K562 (cell line): Measurements from ENCODE around the gene PCBP2. TPM values are rescaled to one million over a fixed set of nuclear protein-coding genes. Genes with fewer than 3 reads are reported as not detected.

ENCODE experiments used
- BRD9 ChIP-seq: fragments of 450-650 bp; IDR thresholded peaks from 2 replicates; pipeline ENCODE4 v1.6.1; 2018; ENCODE audit warnings: low read depth; ENCODE audit not compliant: partially characterized antibody
- BRF1 ChIP-seq: IDR thresholded peaks from 3 replicates; pipeline ENCODE4 v1.6.1; 2011; ENCODE audit warnings: borderline replicate concordance, mild to moderate bottlenecking; ENCODE audit not compliant: insufficient read length; ENCODE audit errors: extremely low read depth
- HCFC1 ChIP-seq: IDR thresholded peaks from 2 replicates; pipeline ENCODE4 v1.6.1; 2012; ENCODE audit warnings: low read depth, low read length, improper control_type of control experiment
- KDM5B ChIP-seq: fragments of 200-600 bp; sonication (generic); IDR thresholded peaks from 2 replicates; pipeline ENCODE4 v1.6.1; 2012; ENCODE audit warnings: low read depth, mild to moderate bottlenecking, moderate library complexity, low read length, control low read depth, inconsistent platforms; ENCODE audit not compliant: insufficient replicate concordance
- KLF16 ChIP-seq: IDR thresholded peaks from 2 replicates; pipeline ENCODE4 v1.6.1; 2016; ENCODE audit warnings: antibody characterized with exemption
- MAZ ChIP-seq, 2 experiments: fragments of 450-650 bp in 1 of 2; sonication (generic) in 1 of 2; formaldehyde crosslinking; IDR thresholded peaks in 1 of 2; conservative IDR thresholded peaks in 1 of 2; 2 replicates each; pipeline versions ENCODE4 v1.4.0 to v1.5.0; 2020; ENCODE audit warnings: mild to moderate bottlenecking in 1 of 2, missing genetic modification reagents in 1 of 2
- NFIC ChIP-seq: fragments of 450-650 bp; IDR thresholded peaks from 2 replicates; pipeline ENCODE4 v1.6.1; 2017; ENCODE audit warnings: mild to moderate bottlenecking, inconsistent platforms
- PHB ChIP-seq: fragments of 250-450 bp; sonication (Bioruptor Pico); IDR thresholded peaks from 2 replicates; pipeline ENCODE4 v1.5.0; 2021
- RAD51 ChIP-seq: fragments of 450-650 bp; IDR thresholded peaks from 2 replicates; pipeline ENCODE4 v1.7.1; 2016; ENCODE audit warnings: low read depth, mild to moderate bottlenecking, borderline replicate concordance
- SRSF1 ChIP-seq: fragments of 200-400 bp; formaldehyde crosslinking; IDR thresholded peaks from 2 replicates; pipeline ENCODE4 v1.6.1; 2017; ENCODE audit warnings: mild to moderate bottlenecking, low read depth, low read length, moderate library complexity
- TAF7 ChIP-seq: fragments of 450-650 bp; IDR thresholded peaks from 2 replicates; pipeline ENCODE4 v1.6.1; 2016; ENCODE audit warnings: missing genetic modification characterization, missing compliant biosample characterization
- TCF3 ChIP-seq: sonication (generic); formaldehyde crosslinking; IDR thresholded peaks from 2 replicates; pipeline ENCODE4 v1.4.0; 2020; ENCODE audit warnings: mild to moderate bottlenecking, missing genetic modification reagents
- ZNF212 ChIP-seq: fragments of 450-650 bp; formaldehyde crosslinking; IDR thresholded peaks from 2 replicates; pipeline ENCODE4 v1.4.0; 2020; ENCODE audit warnings: mild to moderate bottlenecking
- polyA plus RNA-seq, 8 experiments: library from polyadenylated mRNA; depleted of rRNA in 4 of 8; stranded (reverse) in 5 of 8; unstranded in 3 of 8; fragments of >200 nt; fragmentation: Nextera tagmentation in 2 of 8; fragmentation: Illumina TruSeq in 1 of 8; extraction: Ambion mirVana in 2 of 8; extraction: Trizol in 1 of 8; gene quantifications; 2 replicates each; pipeline versions ENCODE4 v1.2.1 to v1.2.3, GENCODE V29; 2011 to 2014; ENCODE audit warnings: inconsistent platforms in 1 of 8, missing spikeins in 1 of 8
- total RNA-seq, 7 experiments: library from RNA; depleted of rRNA in 6 of 7; stranded (reverse); fragments of >200 nt in 6 of 7; fragmentation: Illumina TruSeq in 2 of 7; extraction: Trizol in 2 of 7; gene quantifications; 2 replicates each; pipeline versions ENCODE4 v1.2.1 to v1.2.3, GENCODE V29; 2011 to 2021; ENCODE audit warnings: low replicate concordance in 1 of 7
- TF ChIP-seq, protein P1 (sequence below): sonication (generic); formaldehyde crosslinking; IDR thresholded peaks from 2 replicates; pipeline ENCODE4 v1.8.1; 2023; ENCODE audit warnings: mild to moderate bottlenecking, missing genetic modification reagents
- TF ChIP-seq, protein P2 (sequence below): fragments of 450-650 bp; formaldehyde crosslinking; IDR thresholded peaks from 2 replicates; pipeline ENCODE4 v1.4.0; 2020; ENCODE audit warnings: mild to moderate bottlenecking, moderate library complexity
- TF ChIP-seq, protein P3 (sequence below): fragments of 450-650 bp; IDR thresholded peaks from 2 replicates; pipeline ENCODE4 v1.7.1; 2018; ENCODE audit warnings: mild to moderate bottlenecking, low read depth; ENCODE audit not compliant: partially characterized antibody
- TF ChIP-seq, protein P4 (sequence below): sonication (generic); formaldehyde crosslinking; IDR thresholded peaks from 2 replicates; pipeline ENCODE4 v1.8.0; 2022; ENCODE audit warnings: missing genetic modification reagents, mild to moderate bottlenecking, moderate library complexity, borderline replicate concordance

The PCBP2 gene
- total and polyA plus RNA-seq, 9 of the 15 experiments (the other 6 are each of a cell fraction or from before 2014, with no cell fraction given), result 137 to 831 (median 328) TPM

DNA sequence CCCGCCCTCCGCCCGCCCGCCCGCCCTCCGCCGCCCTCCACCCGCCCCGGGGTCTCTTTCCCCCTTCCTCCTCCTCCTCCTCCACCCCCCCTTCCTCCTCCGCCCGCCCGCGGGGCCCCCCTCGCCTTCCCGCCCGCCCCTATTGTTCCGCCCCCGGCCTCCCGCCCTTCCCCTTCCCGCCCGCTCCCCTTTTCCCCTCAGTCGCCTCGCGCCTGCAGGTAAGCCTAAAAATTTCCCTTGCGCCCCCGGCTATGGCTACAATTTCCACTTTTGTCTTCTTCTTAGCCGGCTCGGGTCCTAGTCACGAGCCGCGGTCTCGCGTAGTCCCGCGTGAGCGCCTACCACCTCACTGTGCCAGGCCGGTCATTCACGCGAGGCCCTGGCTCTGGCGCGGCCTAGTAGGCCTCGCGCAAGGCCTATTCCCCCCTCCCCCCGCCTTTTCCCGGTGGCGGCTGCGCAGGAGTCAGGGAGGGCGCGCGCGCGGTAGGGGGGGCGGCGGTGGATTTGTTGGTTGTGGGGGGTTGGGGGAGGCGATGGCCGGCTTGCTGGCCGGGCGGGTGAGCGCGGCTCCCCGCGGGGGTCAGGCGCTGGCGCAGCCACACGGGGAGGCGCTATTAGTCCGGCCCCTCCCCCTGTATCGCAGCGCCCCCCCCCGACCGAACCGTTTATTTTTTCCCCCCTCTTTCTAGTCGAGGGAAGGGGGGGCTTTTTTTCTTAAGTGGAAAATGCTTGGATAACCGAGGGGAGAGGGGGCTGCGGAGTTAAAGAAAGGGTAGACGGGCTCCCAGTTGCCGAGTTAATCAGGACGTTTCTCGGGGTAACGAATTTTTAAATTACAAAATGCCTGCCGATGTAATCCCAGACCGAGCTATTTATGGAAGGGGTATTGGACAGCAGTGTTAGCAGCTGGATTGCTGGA is 516 bp downstream of the PCBP2 start (continued):
- TF ChIP-seq RAD51 (no peak), SRSF1 (no peak), PHB (CRISPR knock-in tag) (no peak), KLF16 (no peak), MAZ (CRISPR knock-in tag; conservative IDR thresholded peaks at IDR 0.05 in 1 of 2, IDR thresholded peaks at IDR 0.05 in 1 of 2) (peak; percentile 84 to 91), HCFC1 (peak; percentile 58; the same call in 1 of the 2 replicates), KDM5B (peak; percentile 65), TAF7 (tag) (no peak), BRD9 (peak; percentile 84), NFIC (peak; percentile 17; the same call in 1 of the 2 replicates), BRF1 (no peak), TCF3 (CRISPR knock-in tag) (no peak), ZNF212 (CRISPR knock-in tag) (no peak; the same call in 1 of the 2 replicates)
- TF ChIP-seq, protein P1, sequence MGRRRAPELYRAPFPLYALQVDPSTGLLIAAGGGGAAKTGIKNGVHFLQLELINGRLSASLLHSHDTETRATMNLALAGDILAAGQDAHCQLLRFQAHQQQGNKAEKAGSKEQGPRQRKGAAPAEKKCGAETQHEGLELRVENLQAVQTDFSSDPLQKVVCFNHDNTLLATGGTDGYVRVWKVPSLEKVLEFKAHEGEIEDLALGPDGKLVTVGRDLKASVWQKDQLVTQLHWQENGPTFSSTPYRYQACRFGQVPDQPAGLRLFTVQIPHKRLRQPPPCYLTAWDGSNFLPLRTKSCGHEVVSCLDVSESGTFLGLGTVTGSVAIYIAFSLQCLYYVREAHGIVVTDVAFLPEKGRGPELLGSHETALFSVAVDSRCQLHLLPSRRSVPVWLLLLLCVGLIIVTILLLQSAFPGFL (CRISPR knock-in tag), result no peak
- TF ChIP-seq, protein P2, sequence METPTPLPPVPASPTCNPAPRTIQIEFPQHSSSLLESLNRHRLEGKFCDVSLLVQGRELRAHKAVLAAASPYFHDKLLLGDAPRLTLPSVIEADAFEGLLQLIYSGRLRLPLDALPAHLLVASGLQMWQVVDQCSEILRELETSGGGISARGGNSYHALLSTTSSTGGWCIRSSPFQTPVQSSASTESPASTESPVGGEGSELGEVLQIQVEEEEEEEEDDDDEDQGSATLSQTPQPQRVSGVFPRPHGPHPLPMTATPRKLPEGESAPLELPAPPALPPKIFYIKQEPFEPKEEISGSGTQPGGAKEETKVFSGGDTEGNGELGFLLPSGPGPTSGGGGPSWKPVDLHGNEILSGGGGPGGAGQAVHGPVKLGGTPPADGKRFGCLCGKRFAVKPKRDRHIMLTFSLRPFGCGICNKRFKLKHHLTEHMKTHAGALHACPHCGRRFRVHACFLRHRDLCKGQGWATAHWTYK, result peak; percentile 27; the same call in 1 of the 2 replicates
- TF ChIP-seq, protein P3, sequence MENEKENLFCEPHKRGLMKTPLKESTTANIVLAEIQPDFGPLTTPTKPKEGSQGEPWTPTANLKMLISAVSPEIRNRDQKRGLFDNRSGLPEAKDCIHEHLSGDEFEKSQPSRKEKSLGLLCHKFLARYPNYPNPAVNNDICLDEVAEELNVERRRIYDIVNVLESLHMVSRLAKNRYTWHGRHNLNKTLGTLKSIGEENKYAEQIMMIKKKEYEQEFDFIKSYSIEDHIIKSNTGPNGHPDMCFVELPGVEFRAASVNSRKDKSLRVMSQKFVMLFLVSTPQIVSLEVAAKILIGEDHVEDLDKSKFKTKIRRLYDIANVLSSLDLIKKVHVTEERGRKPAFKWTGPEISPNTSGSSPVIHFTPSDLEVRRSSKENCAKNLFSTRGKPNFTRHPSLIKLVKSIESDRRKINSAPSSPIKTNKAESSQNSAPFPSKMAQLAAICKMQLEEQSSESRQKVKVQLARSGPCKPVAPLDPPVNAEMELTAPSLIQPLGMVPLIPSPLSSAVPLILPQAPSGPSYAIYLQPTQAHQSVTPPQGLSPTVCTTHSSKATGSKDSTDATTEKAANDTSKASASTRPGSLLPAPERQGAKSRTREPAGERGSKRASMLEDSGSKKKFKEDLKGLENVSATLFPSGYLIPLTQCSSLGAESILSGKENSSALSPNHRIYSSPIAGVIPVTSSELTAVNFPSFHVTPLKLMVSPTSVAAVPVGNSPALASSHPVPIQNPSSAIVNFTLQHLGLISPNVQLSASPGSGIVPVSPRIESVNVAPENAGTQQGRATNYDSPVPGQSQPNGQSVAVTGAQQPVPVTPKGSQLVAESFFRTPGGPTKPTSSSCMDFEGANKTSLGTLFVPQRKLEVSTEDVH, result peak; percentile 17
- TF ChIP-seq, protein P4, sequence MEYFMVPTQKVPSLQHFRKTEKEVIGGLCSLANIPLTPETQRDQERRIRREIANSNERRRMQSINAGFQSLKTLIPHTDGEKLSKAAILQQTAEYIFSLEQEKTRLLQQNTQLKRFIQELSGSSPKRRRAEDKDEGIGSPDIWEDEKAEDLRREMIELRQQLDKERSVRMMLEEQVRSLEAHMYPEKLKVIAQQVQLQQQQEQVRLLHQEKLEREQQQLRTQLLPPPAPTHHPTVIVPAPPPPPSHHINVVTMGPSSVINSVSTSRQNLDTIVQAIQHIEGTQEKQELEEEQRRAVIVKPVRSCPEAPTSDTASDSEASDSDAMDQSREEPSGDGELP (CRISPR knock-in tag), result peak; percentile 70
